HG03520 (cell line): ENCODE measurements around the gene SIGLEC8.
"Not testable (repeated sequence)": the region's sequence is repeated elsewhere in the genome, so short reads cannot be mapped to it uniquely, and the experiment has no call there.

Experiments
- ATAC-seq: cut with Tn5 transposase; IDR thresholded peaks from one replicate; pipeline ENCODE4 v1.9.1; 2021; ENCODE audit warnings: mild to moderate bottlenecking, moderate library complexity; ENCODE audit not compliant: unreplicated experiment

SIGLEC8 gene

GRCh38 chr19:51458051-51458645 is at the start of gene SIGLEC8:
Gene SIGLEC8, minus strand, starts transcription at chr19:51458454. Its CDS starts 67 bp downstream, at chr19:51458387.
- no peak for ATAC-seq

- ATAC-seq = no peak
Observed at GRCh38 chr19:51507640-51508058, 49.4 kb upstream of the SIGLEC8 start.

- no peak for ATAC-seq
Observed at GRCh38 chr19:51507192-51507591, 48.9 kb upstream of the SIGLEC8 start.

- ATAC-seq = no peak
Observed at GRCh38 chr19:51505904-51506303, 47.6 kb upstream of the SIGLEC8 start.

GRCh38 chr19:51503896-51504295 is 45.6 kb upstream of the SIGLEC8 start:
- no peak for ATAC-seq

GRCh38 chr19:51503286-51503817 is 45.1 kb upstream of the SIGLEC8 start:
- ATAC-seq = no peak

GRCh38 chr19:51501594-51502263 is 43.5 kb upstream of the SIGLEC8 start, which contains the start of gene SIGLEC12:
Gene SIGLEC12, minus strand, starts transcription at chr19:51501800. Its CDS starts 67 bp downstream, at chr19:51501733.
- no peak for ATAC-seq

GRCh38 chr19:51500931-51501330 is 42.7 kb upstream of the SIGLEC8 start:
- ATAC-seq = not testable (repeated sequence)

GRCh38 chr19:51497666-51498065 is 39.4 kb upstream of the SIGLEC8 start:
- no peak for ATAC-seq

GRCh38 chr19:51493776-51494175 is 35.5 kb upstream of the SIGLEC8 start:
- no peak for ATAC-seq

GRCh38 chr19:51491586-51491985 is 33.3 kb upstream of the SIGLEC8 start:
- no peak for ATAC-seq

GRCh38 chr19:51490676-51491075 is 32.4 kb upstream of the SIGLEC8 start:
- no peak for ATAC-seq

GRCh38 chr19:51489113-51489512 is 30.9 kb upstream of the SIGLEC8 start:
- no peak for ATAC-seq

GRCh38 chr19:51488491-51488890 is 30.2 kb upstream of the SIGLEC8 start:
- no peak for ATAC-seq

GRCh38 chr19:51485960-51486660 is 27.9 kb upstream of the SIGLEC8 start:
- no peak for ATAC-seq

- no peak for ATAC-seq
Observed at GRCh38 chr19:51480590-51480989, 22.3 kb upstream of the SIGLEC8 start.

GRCh38 chr19:51479531-51480331 is 21.5 kb upstream of the SIGLEC8 start:
- no peak for ATAC-seq

GRCh38 chr19:51478381-51479234 is 20.4 kb upstream of the SIGLEC8 start, which contains the start of gene CEACAM18:
Gene CEACAM18, plus strand, starts transcription at chr19:51478539.
- ATAC-seq = no peak

- no peak for ATAC-seq
Observed at GRCh38 chr19:51477344-51477743, 19.1 kb upstream of the SIGLEC8 start.

- ATAC-seq = no peak
Observed at GRCh38 chr19:51476164-51476563, 17.9 kb upstream of the SIGLEC8 start.
